Spleen (tissue), 13 donors: ENCODE results near the gene CCDC120. TPM values are rescaled to one million over a fixed set of nuclear protein-coding genes. Genes with fewer than 3 reads are reported as not detected.

Source experiments
- DNase-seq: peaks from one replicate; pipeline ENCODE4 v3.0.0-alpha.2; 2020
- H3K27ac ChIP-seq, 8 donors: fragments of 200-600 bp; sonication (generic) in 7 of 8; 1 replicate in 4 of 8; 2 replicates in 4 of 8; pipeline versions ENCODE4 v1.5.0 to v1.8.0; 2016 to 2021; ENCODE audit warnings: inconsistent platforms in 4 of 8, mild to moderate bottlenecking in 4 of 8, moderate library complexity in 1 of 8
- H3K27me3 ChIP-seq, 7 donors: fragments of 200-600 bp; sonication (generic) in 6 of 7; replicated peaks in 1 of 7; 1 replicate in 4 of 7; 2 replicates in 3 of 7; pipeline versions ENCODE4 v1.5.0 to v1.8.0; 2016 to 2021; ENCODE audit warnings: inconsistent platforms in 3 of 7, mild to moderate bottlenecking in 1 of 7
- H3K36me3 ChIP-seq, 6 donors: fragments of 200-600 bp; sonication (generic) in 5 of 6; 1 replicate in 4 of 6; 2 replicates in 2 of 6; pipeline versions ENCODE4 v1.5.0 to v1.8.0; 2016 to 2021; ENCODE audit warnings: inconsistent platforms in 2 of 6
- H3K4me1 ChIP-seq, 6 donors: fragments of 200-600 bp; sonication (generic) in 5 of 6; 1 replicate in 3 of 6; 2 replicates in 3 of 6; pipeline versions ENCODE4 v1.5.0 to v1.8.0; 2016 to 2021; ENCODE audit warnings: inconsistent platforms in 3 of 6
- H3K4me3 ChIP-seq, 8 donors: fragments of 200-600 bp; sonication (generic) in 7 of 8; 1 replicate in 4 of 8; 2 replicates in 4 of 8; pipeline versions ENCODE4 v1.5.0 to v1.8.0; 2016 to 2021; ENCODE audit warnings: inconsistent platforms in 4 of 8, mild to moderate bottlenecking in 4 of 8, moderate library complexity in 2 of 8
- H3K9me3 ChIP-seq, 8 donors: fragments of 200-600 bp; sonication (generic) in 7 of 8; 1 replicate in 4 of 8; 2 replicates in 4 of 8; pipeline versions ENCODE4 v1.5.0 to v1.8.0; 2016 to 2021; ENCODE audit warnings: inconsistent platforms in 4 of 8
- CTCF ChIP-seq, 11 experiments: fragments of 200-600 bp in 7 of 11; fragments of 450-650 bp in 4 of 11; sonication (generic) in 4 of 11; IDR thresholded peaks in 8 of 11; conservative IDR thresholded peaks in 3 of 11; 1 replicate in 7 of 11; 2 replicates in 4 of 11; pipeline versions ENCODE4 v1.4.0 to v1.8.0; 2016 to 2021; ENCODE audit warnings: antibody characterized with exemption in 11 of 11, inconsistent platforms in 4 of 11, mild to moderate bottlenecking in 1 of 11
- POLR2A ChIP-seq, 3 donors: fragments of 450-650 bp; IDR thresholded peaks; one replicate each; pipeline ENCODE4 v1.5.1; 2017; ENCODE audit warnings: antibody characterized with exemption in 3 of 3, mild to moderate bottlenecking in 1 of 3
- POLR2AphosphoS5 ChIP-seq, 3 donors: sonication (generic); formaldehyde crosslinking; IDR thresholded peaks; one replicate each; pipeline ENCODE4 v1.5.1; 2017; ENCODE audit warnings: antibody characterized with exemption in 3 of 3
- WGBS, 5 donors: extraction: QIAGEN DNeasy Blood & Tissue Kit in 3 of 5; methylation state at CpG; one replicate each; pipeline versions ENCODE4 v1.1.5 to v1.1.7; 2013 to 2018; 5-methylcytosine and 5-hydroxymethylcytosine counted together
- intact Hi-C: fragments of 100-400 bp; cut with DNase I; formaldehyde crosslinking; loops from one replicate; pipeline ENCODE4 v1.15.0; 2023; ENCODE audit warnings: low total_unique reads
- long read RNA-seq, 2 donors: transcript quantifications; one replicate each; lab custom pipeline, GENCODE V29; 2026
- polyA plus RNA-seq, 3 donors: library from polyadenylated mRNA; stranded (reverse); fragments of 200-250 nt; gene quantifications; one replicate each; pipeline ENCODE4 v1.2.1, GENCODE V29; 2013
- total RNA-seq, 7 donors: library from RNA; depleted of rRNA in 3 of 7; stranded (reverse); fragments of >200 nt in 3 of 7; fragmentation: NEBNext Ultra II Directional in 4 of 7; extraction: Animal tissue kit (Norgen Biotek cat#: 25700) in 4 of 7; gene quantifications; one replicate each; pipeline versions ENCODE4 v1.1.0 to v1.2.1, GENCODE V29; 2016 to 2021
- donor health status: healthy with polysubstance abuse.
- donor health status: DM: no; HTN: no; CAD: no; lungs with moderate emphysema.
- donor health status: DM: no; HTN: no; CAD: no.
- donor health status: Bipolar disorder and iron deficiency.
- donor health status: healthy.
- donor health status: DM: no; HTN: no; CAD: no.
- donor health status: DM: yes; HTN: yes; CAD: no.

Gene CCDC120, protein sequence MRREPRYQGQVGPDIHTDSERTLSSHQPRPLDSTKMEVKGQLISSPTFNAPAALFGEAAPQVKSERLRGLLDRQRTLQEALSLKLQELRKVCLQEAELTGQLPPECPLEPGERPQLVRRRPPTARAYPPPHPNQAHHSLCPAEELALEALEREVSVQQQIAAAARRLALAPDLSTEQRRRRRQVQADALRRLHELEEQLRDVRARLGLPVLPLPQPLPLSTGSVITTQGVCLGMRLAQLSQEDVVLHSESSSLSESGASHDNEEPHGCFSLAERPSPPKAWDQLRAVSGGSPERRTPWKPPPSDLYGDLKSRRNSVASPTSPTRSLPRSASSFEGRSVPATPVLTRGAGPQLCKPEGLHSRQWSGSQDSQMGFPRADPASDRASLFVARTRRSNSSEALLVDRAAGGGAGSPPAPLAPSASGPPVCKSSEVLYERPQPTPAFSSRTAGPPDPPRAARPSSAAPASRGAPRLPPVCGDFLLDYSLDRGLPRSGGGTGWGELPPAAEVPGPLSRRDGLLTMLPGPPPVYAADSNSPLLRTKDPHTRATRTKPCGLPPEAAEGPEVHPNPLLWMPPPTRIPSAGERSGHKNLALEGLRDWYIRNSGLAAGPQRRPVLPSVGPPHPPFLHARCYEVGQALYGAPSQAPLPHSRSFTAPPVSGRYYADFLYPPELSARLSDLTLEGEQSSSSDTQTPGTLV
- 1 to 10 TPM; 4.8 to 8.6 (median 7.1) TPM for total RNA-seq
- polyA plus RNA-seq = 1 to 10 TPM; 1.1 to 2.5 (median 1.4) TPM
- long read RNA-seq, donor 1, partial matches to known transcripts = 0 of 5 reads
- long read RNA-seq, donor 1, other reads (novel, unspliced or antisense) = 0 of 5 reads
- long read RNA-seq, donor 2, partial matches to known transcripts = 0 of 4 reads
- long read RNA-seq, donor 2, other reads (novel, unspliced or antisense) = 0 of 4 reads

GRCh38 chrX:49058794-49059193, at the start of gene CCDC120:
CCDC120 (plus strand) TSS chrX:49058999; CDS start chrX:49062042, 3,043 bp downstream.
- peaks cover 0 to 17% (median 0%) of the 10 kb centered on the region in 6 donors for H3K36me3 ChIP-seq
- peak within 1 kb of the TSS in 4 of 8 donors; percentile 11 to 46 (median 30) for H3K27ac ChIP-seq
- intact Hi-C loops = no loop called here
- no peak for DNase-seq
- no peaks in the 10 kb centered on the region for H3K9me3 ChIP-seq
- peaks cover 0 to 14% (median 0%) of the 10 kb centered on the region in 6 donors for H3K4me1 ChIP-seq
- 60 to 79% (median 71%) methylated on average over 1 to 5 of the region's 5 CpGs for WGBS, 5 donors
- H3K27me3 ChIP-seq = no peaks in the 10 kb centered on the region
- H3K4me3 ChIP-seq = no peak within 1 kb of the TSS
- TF ChIP-seq POLR2A (IDR thresholded peaks at IDR 0.05) (no peak), POLR2AphosphoS5 (IDR thresholded peaks at IDR 0.05) (no peak), CTCF (IDR thresholded peaks at IDR 0.05 in 8 of 11, conservative IDR thresholded peaks at IDR 0.05 in 3 of 11) (no peak)

GRCh38 chrX:49019050-49019449, 39.7 kb upstream of the CCDC120 start:
- Histone ChIP-seq H3K4me1 (no peaks in the 10 kb centered on the region), H3K27me3 (no peaks in the 10 kb centered on the region), H3K27ac (no peak overlapping the region), H3K9me3 (no peaks in the 10 kb centered on the region), H3K36me3 (no peaks in the 10 kb centered on the region), H3K4me3 (no peak overlapping the region)
- no peak for TF ChIP-seq POLR2AphosphoS5 (IDR thresholded peaks at IDR 0.05)
- no peak for TF ChIP-seq CTCF (IDR thresholded peaks at IDR 0.05 in 8 of 11, conservative IDR thresholded peaks at IDR 0.05 in 3 of 11)
- TF ChIP-seq POLR2A (IDR thresholded peaks at IDR 0.05) = no peak
- peak; percentile 20 for DNase-seq
- WGBS, 5 donors = 76 to 95% (median 80%) methylated on average over 2 of the region's 2 CpGs
- intact Hi-C loops = no loop called here

- Histone ChIP-seq H3K36me3 (peaks cover 0 to 4% (median 0%) of the 10 kb centered on the region in 6 donors), H3K9me3 (no peaks in the 10 kb centered on the region), H3K4me3 (no peak overlapping the region), H3K4me1 (no peaks in the 10 kb centered on the region), H3K27ac (no peak overlapping the region), H3K27me3 (no peaks in the 10 kb centered on the region)
- WGBS, 5 donors = 58 to 89% (median 79%) methylated on average over 7 of the region's 7 CpGs
- TF ChIP-seq CTCF (IDR thresholded peaks at IDR 0.05 in 8 of 11, conservative IDR thresholded peaks at IDR 0.05 in 3 of 11) (no peak), POLR2AphosphoS5 (IDR thresholded peaks at IDR 0.05) (no peak), POLR2A (IDR thresholded peaks at IDR 0.05) (no peak)
- intact Hi-C loops = no loop called here
- no peak for DNase-seq
Observed at GRCh38 chrX:49019599-49020249, 39.1 kb upstream of the CCDC120 start.
